Measurements from ENCODE around the gene POLR3GL. TPM values are rescaled to one million over a fixed set of nuclear protein-coding genes. Genes with fewer than 3 reads are reported as not detected.

Gene POLR3GL
- total and polyA plus RNA-seq, 10 of the 15 experiments (the other 5 are each of a cell fraction or from before 2014, with no cell fraction given), result 12.8 to 47.0 (median 26.6) TPM

- no peak for TF ChIP-seq ZBTB4 (CRISPR knock-in tag; IDR thresholded peaks at IDR 0.05)
- no peak for TF ChIP-seq BACH1 (IDR thresholded peaks at IDR 0.05; ENCODE audit: borderline replicate concordance)
- TF ChIP-seq RBBP5 (conservative IDR thresholded peaks at IDR 0.05), result no peak
- TF ChIP-seq ZBTB33 (IDR thresholded peaks at IDR 0.05), result no peak
- no peak for TF ChIP-seq ZNF622 (IDR thresholded peaks at IDR 0.05)
- TF ChIP-seq CTCF (IDR thresholded peaks at IDR 0.05 in 2 of 3, conservative IDR thresholded peaks at IDR 0.05 in 1 of 3; ENCODE audit: control insufficient read depth in 2 of 3, extremely low read depth in 1 of 3, insufficient read depth in 1 of 3, low read depth in 3 of 3, low read length in 3 of 3), result peak; percentile 68 to 89 (median 76); a peak in 5 of 6 replicates
- peak; percentile 98 for TF ChIP-seq RAD21 (IDR thresholded peaks at IDR 0.05; ENCODE audit: insufficient read depth, low read depth, low read length)
- no peak for TF ChIP-seq SUZ12 (IDR thresholded peaks at IDR 0.05; ENCODE audit: unreplicated experiment)
- TF ChIP-seq ZBTB40 (IDR thresholded peaks at IDR 0.05; ENCODE audit: borderline replicate concordance), result no peak
Measured at GRCh38 chr1:146012703-146013558, 48.4 kb downstream of the POLR3GL start (continued).

Measured in GM12878 (cell line).